ENCODE results near the gene MANBA. TPM values are rescaled to one million over a fixed set of nuclear protein-coding genes. Genes with fewer than 3 reads are reported as not detected.

The MANBA gene
- total RNA-seq, 1 experiment from 2014 or later, result 21.4 TPM

GRCh38 chr4:102604222-102604940 is 156.4 kb downstream of the MANBA start:
- H3K14ac ChIP-seq (ENCODE audit: insufficient read depth, low read length), result no peak overlapping the region
- H3K23me2 ChIP-seq (ENCODE audit: insufficient read length, low read depth, low read length, poor library complexity, severe bottlenecking), result no peaks in the 10 kb centered on the region
- no peaks in the 10 kb centered on the region for H4K20me1 ChIP-seq (ENCODE audit: control insufficient read depth, insufficient read depth, insufficient read length)
- no peaks in the 10 kb centered on the region for H3K79me2 ChIP-seq (ENCODE audit: insufficient read depth, low read length)
- no peak overlapping the region for H3K23ac ChIP-seq (ENCODE audit: insufficient read length, low read depth, low read length)
- Mint-ChIP-seq H3K4me1 (peaks cover 0 to 4% of the 10 kb centered on the region in 2 experiments; a peak in 1 of 4 replicates), H3K4me3 (no peak overlapping the region), H3K9me3 (no peaks in the 10 kb centered on the region), H3K36me3 (ENCODE audit: insufficient read depth in 1 of 3, low read depth in 3 of 3) (peaks cover 0 to 5% (median 0%) of the 10 kb centered on the region in 3 experiments; a peak in 2 of 7 replicates), H3K27me3 (ENCODE audit: low read depth) (no peaks in the 10 kb centered on the region), H3K27ac (no peak overlapping the region)
- no peak overlapping the region for H3K4me2 ChIP-seq (ENCODE audit: insufficient read depth, insufficient read length, low read length)
- H4K8ac ChIP-seq (replicated peaks; ENCODE audit: insufficient read length, low read depth, low read length), result no peak overlapping the region
- H2AFZ ChIP-seq (ENCODE audit: low read length), result no peak overlapping the region
- no peak overlapping the region for H2BK12ac ChIP-seq (ENCODE audit: insufficient read length, low read depth, low read length)
- no peak overlapping the region for H4K5ac ChIP-seq (ENCODE audit: insufficient read length, low read depth, low read length)
- no peak overlapping the region for H3K9ac ChIP-seq (ENCODE audit: extremely low read depth, insufficient read length, low read length)
- no peaks in the 10 kb centered on the region for H3K9me3 ChIP-seq (ENCODE audit: control insufficient read depth, low read depth, low read length)
- H3K18ac ChIP-seq (ENCODE audit: insufficient read length, low read depth, low read length), result no peak overlapping the region
- no peak overlapping the region for H2BK120ac ChIP-seq (ENCODE audit: low read depth, low read length, poor library complexity, severe bottlenecking)
- H2BK20ac ChIP-seq (ENCODE audit: low read depth, low read length, poor library complexity, severe bottlenecking), result no peak overlapping the region
- no peak overlapping the region for H2AK5ac ChIP-seq (ENCODE audit: insufficient read length, low read length)
- no CpG with 5 or more reads among the region's 2 CpGs for WGBS (ENCODE audit: extremely low coverage, insufficient read length, low lambda C conversion rate)
- no peak overlapping the region for H3K4ac ChIP-seq (ENCODE audit: low read depth, low read length)
- H4K91ac ChIP-seq (ENCODE audit: insufficient read length, low read depth, low read length), result no peak overlapping the region
- H3K79me1 ChIP-seq (ENCODE audit: insufficient read depth, low read depth, low read length, poor library complexity, severe bottlenecking), result no peaks in the 10 kb centered on the region
- H3K27ac ChIP-seq (ENCODE audit: insufficient read length, low read depth, low read length), result no peak overlapping the region
- no peak overlapping the region for H3K56ac ChIP-seq (ENCODE audit: insufficient read length, low read depth, low read length)
- H2BK15ac ChIP-seq (ENCODE audit: low read depth, low read length), result no peak overlapping the region
- H3T11ph ChIP-seq (ENCODE audit: low read length), result no peak overlapping the region
- H3K27me3 ChIP-seq (ENCODE audit: insufficient read depth, low read length), result no peaks in the 10 kb centered on the region
- no peak for TF ChIP-seq CTCF (conservative IDR thresholded peaks at IDR 0.05)
- no peak overlapping the region for H2BK5ac ChIP-seq (ENCODE audit: insufficient read length, low read length)
- no peaks in the 10 kb centered on the region for H3K4me1 ChIP-seq (ENCODE audit: insufficient read depth, low read length)
- DNase-seq, result no peak
